HG03378 (cell line): ENCODE data around the gene S1PR5.

Source experiments
- ATAC-seq: cut with Tn5 transposase; IDR thresholded peaks from one replicate; pipeline ENCODE4 v1.9.1; 2021; ENCODE audit warnings: mild to moderate bottlenecking, moderate library complexity; ENCODE audit not compliant: unreplicated experiment

Gene S1PR5

GRCh38 chr19:10473192-10473591 lies 44.1 kb downstream of the S1PR5 start:
- ATAC-seq, result no peak

- no peak for ATAC-seq
Measured at GRCh38 chr19:10471909-10472308, 45.3 kb downstream of the S1PR5 start.

- no peak for ATAC-seq
Measured at GRCh38 chr19:10468133-10468532, 49.1 kb downstream of the S1PR5 start.

DNA sequence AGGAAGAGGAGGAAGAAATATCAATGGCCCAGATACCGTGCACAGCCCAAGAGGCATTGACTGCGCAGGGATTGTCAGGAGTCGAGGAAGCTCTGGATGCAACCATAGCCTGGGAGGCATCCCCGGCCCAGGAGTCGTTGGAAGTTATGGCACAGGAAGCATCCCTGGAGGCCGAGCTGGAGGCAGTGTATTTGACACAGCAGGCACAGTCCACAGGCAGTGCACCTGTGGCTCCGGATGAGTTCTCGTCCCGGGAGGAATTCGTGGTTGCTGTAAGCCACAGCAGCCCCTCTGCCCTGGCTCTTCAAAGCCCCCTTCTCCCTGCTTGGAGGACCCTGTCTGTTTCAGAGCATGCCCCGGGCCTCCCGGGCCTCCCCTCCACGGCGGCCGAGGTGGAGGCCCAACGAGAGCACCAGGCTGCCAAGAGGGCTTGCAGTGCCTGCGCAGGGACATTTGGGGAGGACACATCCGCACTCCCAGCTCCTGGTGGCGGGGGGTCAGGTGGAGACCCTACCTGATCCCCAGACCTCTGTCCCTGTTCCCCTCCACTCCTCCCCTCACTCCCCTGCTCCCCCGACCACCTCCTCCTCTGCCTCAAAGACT lies 50.0 kb downstream of the S1PR5 start:
- ATAC-seq, result no peak

DNA sequence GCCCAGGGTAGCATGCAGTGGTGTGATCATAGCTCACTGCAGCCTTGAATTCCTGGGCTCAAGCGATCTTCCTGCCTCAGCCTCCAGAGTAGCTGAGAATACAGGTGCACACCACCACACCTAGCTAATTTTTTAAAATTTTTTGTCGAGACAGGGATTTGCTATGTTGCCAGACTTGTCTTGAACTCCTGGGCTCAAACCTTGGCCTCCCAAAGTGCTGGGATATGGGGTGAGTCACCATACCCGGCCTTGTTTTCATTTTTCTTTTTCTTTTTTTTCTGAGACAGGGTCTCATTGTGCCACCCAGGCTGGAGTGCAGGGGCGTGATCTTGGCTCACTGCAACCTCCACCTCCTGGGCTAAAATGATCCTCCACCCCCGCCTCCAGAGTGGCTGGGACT lies 52.8 kb downstream of the S1PR5 start:
- ATAC-seq, result no peak
